ENCODE results near the gene HTR3B. TPM values are rescaled to one million over a fixed set of nuclear protein-coding genes. Genes with fewer than 3 reads are reported as not detected.

Gene HTR3B
- total and polyA plus RNA-seq, 7 donors, result 0.07 TPM; not detected in 6

DNA sequence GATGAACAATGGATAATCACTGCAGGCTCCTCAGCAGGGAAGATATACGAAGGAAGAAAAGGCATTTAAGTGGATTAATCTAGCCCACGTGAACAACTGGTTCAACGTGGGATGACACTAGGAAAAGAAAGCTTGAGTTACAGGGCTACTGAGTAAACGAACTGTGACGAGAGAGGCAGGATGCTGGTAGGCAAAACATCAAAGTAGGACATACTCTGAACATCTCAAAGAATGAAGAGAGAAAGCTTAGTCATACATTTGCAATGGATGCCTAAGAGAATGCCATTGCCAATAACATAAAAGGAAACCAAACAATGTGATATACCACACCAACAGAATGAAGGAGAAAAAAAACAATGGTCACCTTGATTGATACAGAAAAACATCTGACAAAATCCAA, 42.2 kb upstream of the HTR3B start:
- Histone ChIP-seq H3K27me3 (no peaks in the 10 kb centered on the region), H3K4me1 (no peaks in the 10 kb centered on the region), H3K4me3 (no peak overlapping the region), H3K36me3 (peaks cover 0 to 8% (median under 1%) of the 10 kb centered on the region in 4 donors), H3K27ac (no peak overlapping the region), H3K9me3 (no peaks in the 10 kb centered on the region)
- intact Hi-C loops (cut with DNase I), result no loop called here
- TF ChIP-seq, protein P1, sequence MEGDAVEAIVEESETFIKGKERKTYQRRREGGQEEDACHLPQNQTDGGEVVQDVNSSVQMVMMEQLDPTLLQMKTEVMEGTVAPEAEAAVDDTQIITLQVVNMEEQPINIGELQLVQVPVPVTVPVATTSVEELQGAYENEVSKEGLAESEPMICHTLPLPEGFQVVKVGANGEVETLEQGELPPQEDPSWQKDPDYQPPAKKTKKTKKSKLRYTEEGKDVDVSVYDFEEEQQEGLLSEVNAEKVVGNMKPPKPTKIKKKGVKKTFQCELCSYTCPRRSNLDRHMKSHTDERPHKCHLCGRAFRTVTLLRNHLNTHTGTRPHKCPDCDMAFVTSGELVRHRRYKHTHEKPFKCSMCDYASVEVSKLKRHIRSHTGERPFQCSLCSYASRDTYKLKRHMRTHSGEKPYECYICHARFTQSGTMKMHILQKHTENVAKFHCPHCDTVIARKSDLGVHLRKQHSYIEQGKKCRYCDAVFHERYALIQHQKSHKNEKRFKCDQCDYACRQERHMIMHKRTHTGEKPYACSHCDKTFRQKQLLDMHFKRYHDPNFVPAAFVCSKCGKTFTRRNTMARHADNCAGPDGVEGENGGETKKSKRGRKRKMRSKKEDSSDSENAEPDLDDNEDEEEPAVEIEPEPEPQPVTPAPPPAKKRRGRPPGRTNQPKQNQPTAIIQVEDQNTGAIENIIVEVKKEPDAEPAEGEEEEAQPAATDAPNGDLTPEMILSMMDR (IDR thresholded peaks at IDR 0.05), result no peak
- no peak for TF ChIP-seq POLR2AphosphoS5 (IDR thresholded peaks at IDR 0.05)
- TF ChIP-seq POLR2A (IDR thresholded peaks at IDR 0.05), result no peak
- TF ChIP-seq EP300 (IDR thresholded peaks at IDR 0.05), result no peak
- WGBS, 2 donors, result 71 to 83% methylated on average over 5 of the region's 5 CpGs
- no peak for DNase-seq

DNA sequence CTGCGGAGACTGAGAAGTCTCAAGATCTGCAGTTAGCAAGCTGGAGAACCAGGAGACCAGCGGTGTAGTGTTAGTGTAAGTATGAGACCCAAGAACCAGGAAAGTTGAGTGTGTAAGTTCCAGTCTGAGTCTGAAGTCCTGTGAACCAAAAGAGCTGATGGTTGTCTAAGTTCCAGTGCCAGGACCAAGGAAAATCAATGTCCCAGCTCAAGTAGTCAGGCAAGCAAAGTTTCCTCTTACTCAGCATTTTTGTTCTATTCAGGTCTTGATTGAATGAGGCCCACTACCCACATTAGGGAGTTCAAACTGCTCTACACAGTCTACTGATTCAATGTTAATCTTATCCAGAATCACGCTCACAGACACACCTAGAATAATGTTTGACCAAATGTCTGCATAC, 40.2 kb upstream of the HTR3B start:
- H3K27me3 ChIP-seq, result no peaks in the 10 kb centered on the region
- DNase-seq, result no peak
- H3K27ac ChIP-seq, result no peak overlapping the region
- H3K9me3 ChIP-seq, result no peaks in the 10 kb centered on the region
- no peak overlapping the region for H3K4me3 ChIP-seq
- TF ChIP-seq POLR2AphosphoS5 (IDR thresholded peaks at IDR 0.05) (no peak), EP300 (IDR thresholded peaks at IDR 0.05) (no peak), POLR2A (IDR thresholded peaks at IDR 0.05) (no peak)
- TF ChIP-seq, protein P1 (IDR thresholded peaks at IDR 0.05), result no peak
- WGBS, 2 donors, result 93 to 97% methylated on average over 3 of the region's 3 CpGs
- no peaks in the 10 kb centered on the region for H3K4me1 ChIP-seq
- H3K36me3 ChIP-seq, result peaks cover 0 to 8% (median 2%) of the 10 kb centered on the region in 4 donors
- intact Hi-C loops (cut with DNase I), result no loop called here

DNA sequence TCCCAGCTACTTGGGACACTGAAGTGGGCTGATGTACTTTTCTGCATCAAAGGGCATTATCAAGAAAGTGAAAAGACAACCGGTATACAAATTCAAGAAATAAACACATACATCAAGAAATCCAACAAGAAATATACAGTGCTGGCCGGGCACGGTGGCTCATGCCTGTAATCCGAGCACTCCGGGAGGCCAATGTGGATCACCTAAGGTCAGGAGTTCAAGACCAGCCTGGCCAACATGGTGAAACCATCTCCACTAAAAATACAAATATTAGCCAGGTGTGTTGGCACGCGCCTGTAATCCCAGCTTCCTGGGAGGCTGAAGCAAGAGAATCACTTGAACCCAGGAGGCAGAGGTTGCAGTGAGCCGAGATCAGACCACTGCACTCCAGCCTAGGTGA, 38.7 kb upstream of the HTR3B start:
- no peak overlapping the region for H3K4me3 ChIP-seq
- peaks cover 0 to 8% (median 2%) of the 10 kb centered on the region in 4 donors for H3K36me3 ChIP-seq
- no peaks in the 10 kb centered on the region for H3K27me3 ChIP-seq
- H3K4me1 ChIP-seq, result peaks cover 0 to 4% (median 1%) of the 10 kb centered on the region in 4 donors
- DNase-seq, result no peak
- H3K9me3 ChIP-seq, result no peaks in the 10 kb centered on the region
- 97 to 98% methylated on average over 8 of the region's 8 CpGs for WGBS, 2 donors
- H3K27ac ChIP-seq, result no peak overlapping the region
- TF ChIP-seq POLR2AphosphoS5 (IDR thresholded peaks at IDR 0.05), result no peak
- TF ChIP-seq, protein P1 (IDR thresholded peaks at IDR 0.05), result no peak
- no peak for TF ChIP-seq POLR2A (IDR thresholded peaks at IDR 0.05)
- TF ChIP-seq EP300 (IDR thresholded peaks at IDR 0.05), result no peak
- intact Hi-C loops (cut with DNase I), result no loop called here

DNA sequence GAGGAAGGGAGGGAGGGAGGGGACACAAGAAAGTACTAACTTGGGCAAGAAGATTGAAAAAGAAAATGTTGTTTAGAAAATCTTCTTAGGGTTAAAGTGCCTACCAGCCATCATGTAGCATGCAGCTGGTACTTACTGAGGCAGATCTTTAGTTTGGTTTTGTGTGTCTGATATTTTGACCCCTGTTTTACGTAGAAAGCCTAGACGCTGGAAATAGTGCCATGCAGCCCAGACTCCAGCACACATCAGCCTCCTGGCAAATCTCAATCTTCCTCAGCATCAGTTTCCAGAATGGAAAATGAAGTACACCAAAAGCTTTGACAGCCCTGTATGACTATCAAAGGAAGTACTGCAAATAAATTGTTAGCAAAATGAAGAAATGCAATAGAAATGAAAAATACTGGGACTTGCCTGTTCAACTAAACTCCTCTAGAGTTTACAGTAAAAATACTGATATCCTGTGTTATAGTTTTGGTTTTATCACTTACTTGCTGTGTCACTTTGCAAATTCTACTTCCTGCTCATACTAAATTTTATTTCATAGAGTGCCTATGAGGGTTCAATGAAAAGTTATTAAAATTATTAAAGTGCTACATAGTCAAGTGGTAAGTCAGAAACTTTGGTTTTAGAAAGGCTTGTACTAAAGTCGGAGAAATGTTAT, 36.6 kb upstream of the HTR3B start:
- Histone ChIP-seq H3K36me3 (peaks cover 0 to 8% (median 2%) of the 10 kb centered on the region in 4 donors), H3K27ac (no peak overlapping the region), H3K9me3 (no peaks in the 10 kb centered on the region), H3K4me3 (no peak overlapping the region), H3K27me3 (no peaks in the 10 kb centered on the region), H3K4me1 (peaks cover 0 to 24% (median 14%) of the 10 kb centered on the region in 4 donors)
- intact Hi-C loops (cut with DNase I), result no loop called here
- 89 to 93% methylated on average over 3 of the region's 3 CpGs for WGBS, 2 donors
- DNase-seq, result no peak
- no peak for TF ChIP-seq POLR2A (IDR thresholded peaks at IDR 0.05)
- no peak for TF ChIP-seq POLR2AphosphoS5 (IDR thresholded peaks at IDR 0.05)

DNA sequence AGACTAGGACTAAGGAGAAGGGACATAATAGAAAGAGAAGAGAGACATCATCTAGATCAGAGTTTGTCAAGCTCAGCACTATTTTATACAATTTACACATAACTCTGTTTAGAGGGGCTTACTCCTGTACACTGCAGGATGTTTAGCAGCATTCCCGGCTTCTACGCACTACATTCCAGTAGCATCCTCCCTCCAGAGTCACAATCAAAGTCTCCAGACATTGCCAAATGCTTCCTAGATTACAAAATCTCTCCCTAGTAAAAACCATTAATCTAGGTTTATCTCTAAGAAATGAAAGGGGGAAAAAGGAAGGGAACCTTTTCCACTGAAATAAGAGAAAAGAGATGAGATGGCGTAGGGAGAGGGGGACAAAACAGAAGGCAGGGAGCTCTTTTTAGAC, 33.3 kb upstream of the HTR3B start:
- H3K27me3 ChIP-seq, result no peaks in the 10 kb centered on the region
- H3K4me1 ChIP-seq, result peaks cover 0 to 43% (median 32%) of the 10 kb centered on the region in 4 donors
- H3K9me3 ChIP-seq, result no peaks in the 10 kb centered on the region
- 89 to 93% methylated on average over 3 of the region's 3 CpGs for WGBS, 2 donors
- intact Hi-C loops (cut with DNase I), result loop anchor here (10.0 kb wide), 1 partner anchor 533 kb away; the partner anchor contains the start of genes C11orf71 and RBM7
- TF ChIP-seq EP300 (IDR thresholded peaks at IDR 0.05) (no peak), POLR2AphosphoS5 (IDR thresholded peaks at IDR 0.05) (no peak), POLR2A (IDR thresholded peaks at IDR 0.05) (no peak)
- TF ChIP-seq, protein P1 (IDR thresholded peaks at IDR 0.05), result no peak
- H3K36me3 ChIP-seq, result peaks cover 0 to 8% (median 2%) of the 10 kb centered on the region in 4 donors
- no peak for DNase-seq
- no peak overlapping the region for H3K4me3 ChIP-seq
- peak overlapping the region in 2 of 4 donors; percentile 43 to 93 for H3K27ac ChIP-seq
